HG03439 (cell line): ENCODE measurements around the gene LSM3.
"Not testable (repeated sequence)": the region's sequence is repeated elsewhere in the genome, so short reads cannot be mapped to it uniquely, and the experiment has no call there.

ENCODE experiments used
- ATAC-seq: cut with Tn5 transposase; IDR thresholded peaks from one replicate; pipeline ENCODE4 v1.9.1; 2021; ENCODE audit warnings: mild to moderate bottlenecking, moderate library complexity; ENCODE audit not compliant: unreplicated experiment

The LSM3 gene

DNA sequence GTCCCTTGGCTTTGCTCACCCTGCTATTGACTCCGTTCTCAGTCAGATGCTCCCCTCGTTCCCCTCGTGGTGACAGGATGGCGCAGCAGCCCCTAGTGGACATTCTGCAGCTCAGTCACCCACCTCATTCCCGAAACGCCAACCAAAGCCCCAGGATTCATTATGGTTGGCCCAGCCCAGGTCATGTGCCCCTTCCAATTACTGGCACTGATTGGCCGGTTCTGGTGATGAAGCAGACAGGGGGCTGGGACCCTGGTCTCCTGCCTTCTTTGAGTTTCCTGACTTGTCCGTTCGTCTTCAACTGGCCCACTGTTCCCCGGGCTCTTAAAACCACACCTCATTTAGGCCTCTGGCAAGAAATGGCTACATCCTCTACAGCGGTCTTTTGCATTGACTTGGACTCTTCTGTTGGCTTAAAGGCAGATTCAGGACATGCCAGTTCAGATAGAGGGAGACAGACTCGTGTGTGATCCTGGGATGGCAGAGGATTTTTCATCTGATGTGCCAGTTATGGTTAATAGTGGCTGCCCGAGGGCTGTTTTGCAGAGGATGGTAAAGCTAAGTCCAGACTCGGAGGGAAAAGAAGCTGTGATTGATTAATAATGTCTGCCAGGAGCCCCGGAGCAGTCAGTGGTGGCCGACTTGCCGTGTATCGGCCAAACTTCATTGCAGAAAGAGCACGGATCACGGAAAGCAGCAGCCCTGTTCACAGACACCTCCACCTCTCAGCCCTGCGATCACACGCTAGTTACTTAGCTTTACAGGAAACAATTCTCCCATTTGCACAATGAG lies 37.8 kb downstream of the LSM3 start:
- no peak for ATAC-seq

DNA sequence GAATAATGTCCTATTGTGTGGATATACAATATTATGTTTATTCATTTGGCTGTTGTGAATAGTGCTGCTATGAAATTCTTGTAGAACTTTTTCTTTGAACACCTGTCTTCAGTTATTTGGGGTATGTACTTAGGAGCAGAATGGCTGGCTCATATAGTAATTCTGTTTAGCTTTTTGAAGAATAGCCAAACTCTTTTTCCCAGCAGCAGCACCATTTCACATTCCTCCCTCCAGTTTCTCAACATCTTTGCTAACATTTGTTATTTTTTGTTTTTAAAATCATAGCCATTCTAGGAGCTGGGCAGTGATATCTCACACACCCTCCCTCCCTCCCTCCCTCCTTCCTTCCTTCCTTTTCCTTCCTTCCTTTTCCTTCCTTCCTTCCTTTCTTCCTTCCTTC lies 39.7 kb downstream of the LSM3 start:
- ATAC-seq, result no peak

DNA sequence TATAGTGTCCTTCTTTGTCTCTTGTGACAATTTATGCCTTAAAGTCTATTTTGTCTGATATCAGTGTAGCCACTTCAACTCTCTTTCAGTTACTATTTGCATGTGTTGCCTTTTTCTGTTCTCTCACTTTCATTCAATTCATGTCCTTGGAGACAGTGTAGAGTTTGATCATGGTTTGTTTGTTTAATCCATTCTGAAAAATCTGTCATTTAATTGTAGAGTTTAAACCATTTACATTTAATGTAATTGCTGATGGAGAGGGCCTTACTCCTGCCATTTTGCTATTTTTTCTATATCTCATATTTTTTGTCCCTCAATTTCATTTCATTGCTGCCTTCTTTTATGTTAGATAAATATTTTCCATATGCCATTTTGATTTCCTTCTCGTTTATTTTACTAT lies 42.3 kb downstream of the LSM3 start:
- no peak for ATAC-seq

DNA sequence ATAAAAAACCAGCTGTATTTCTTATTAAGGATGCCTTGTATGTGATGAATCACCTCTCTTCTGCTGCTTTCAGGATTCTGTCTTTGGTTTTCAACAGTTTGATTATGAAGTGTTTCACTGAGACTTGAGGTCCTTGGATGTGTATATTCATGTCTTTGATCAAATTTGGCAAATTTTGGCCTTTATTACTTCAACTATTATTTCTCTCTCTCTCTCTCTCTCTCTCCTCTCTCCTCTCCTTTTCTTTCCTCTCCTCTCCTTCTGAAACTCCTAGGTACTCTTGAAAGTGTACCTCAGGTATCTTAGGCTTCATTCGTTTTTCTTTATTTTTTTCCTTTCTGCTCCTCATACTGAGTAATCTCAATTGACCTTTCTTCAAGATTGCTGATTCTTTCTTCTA lies 43.3 kb downstream of the LSM3 start:
- ATAC-seq, result no peak

DNA sequence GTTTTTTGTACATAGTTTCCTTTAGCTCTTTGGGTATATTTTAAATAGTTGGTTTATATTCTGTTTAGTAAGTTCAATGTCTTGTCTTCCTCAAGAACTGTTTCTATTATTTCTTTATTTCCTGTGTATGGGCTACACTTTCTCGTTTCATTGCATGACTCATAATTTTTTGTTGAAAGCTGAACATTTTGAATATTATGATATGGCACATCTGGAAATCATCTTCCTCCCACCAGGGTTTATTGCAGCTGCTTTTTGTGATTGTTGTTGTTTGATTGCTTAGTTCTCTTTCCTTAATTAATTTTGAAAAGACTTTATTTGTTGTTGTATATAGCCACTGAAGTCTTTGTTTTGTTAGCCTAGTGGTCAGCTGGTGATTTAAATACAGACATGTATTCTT lies 43.8 kb downstream of the LSM3 start:
- no peak for ATAC-seq

DNA sequence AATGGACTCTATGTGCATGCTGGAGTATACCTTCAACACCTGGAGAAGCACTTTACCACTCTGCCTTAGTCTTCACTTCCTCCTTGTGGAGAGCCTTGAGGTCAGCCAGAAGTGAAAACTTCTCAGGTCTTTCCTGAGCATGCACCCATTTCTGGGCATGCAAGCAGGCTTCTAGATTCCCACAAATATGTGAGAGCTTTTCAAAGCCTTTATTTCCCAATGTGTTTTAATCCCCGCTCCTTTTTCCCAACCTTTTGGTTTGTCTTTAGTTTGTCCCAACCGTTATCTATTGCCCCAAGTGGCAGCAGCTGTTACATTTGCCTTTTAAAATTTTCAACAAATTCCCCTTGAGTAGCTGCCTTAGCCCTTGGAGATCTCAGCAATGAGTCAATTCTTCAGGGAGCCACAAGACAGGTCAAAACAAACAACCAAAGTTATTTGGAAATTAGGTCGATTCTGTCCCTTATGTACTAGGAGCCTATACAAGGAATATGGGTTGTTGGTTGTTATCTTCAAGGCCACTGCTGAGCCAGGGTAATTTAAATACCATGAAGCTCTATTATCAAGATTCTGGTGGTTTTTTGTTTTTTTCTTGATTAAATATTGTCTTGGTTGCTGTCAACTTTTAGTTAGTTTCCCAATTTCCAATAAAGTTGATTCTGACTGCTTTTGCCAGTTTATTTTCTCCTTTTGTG lies 44.4 kb downstream of the LSM3 start:
- ATAC-seq, result no peak

DNA sequence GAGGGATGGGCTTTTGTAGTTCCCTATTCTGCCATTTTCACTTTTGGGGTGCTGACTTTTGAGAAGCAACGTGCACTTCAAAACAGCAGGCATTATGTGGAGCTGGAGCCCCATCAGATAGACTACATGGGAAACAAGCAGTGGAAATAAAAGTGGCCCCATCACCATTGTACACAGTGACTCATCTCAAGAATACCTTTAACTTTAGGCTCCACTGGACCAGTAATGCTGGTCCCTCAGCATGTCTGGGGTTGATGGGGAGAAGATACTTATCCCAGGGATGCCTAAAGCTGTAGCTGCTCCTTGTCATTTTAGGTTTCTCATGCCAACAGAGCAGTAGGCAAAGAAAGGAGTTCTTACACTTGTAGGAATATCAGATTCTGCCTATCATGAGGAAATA lies 45.0 kb downstream of the LSM3 start:
- ATAC-seq, result no peak

DNA sequence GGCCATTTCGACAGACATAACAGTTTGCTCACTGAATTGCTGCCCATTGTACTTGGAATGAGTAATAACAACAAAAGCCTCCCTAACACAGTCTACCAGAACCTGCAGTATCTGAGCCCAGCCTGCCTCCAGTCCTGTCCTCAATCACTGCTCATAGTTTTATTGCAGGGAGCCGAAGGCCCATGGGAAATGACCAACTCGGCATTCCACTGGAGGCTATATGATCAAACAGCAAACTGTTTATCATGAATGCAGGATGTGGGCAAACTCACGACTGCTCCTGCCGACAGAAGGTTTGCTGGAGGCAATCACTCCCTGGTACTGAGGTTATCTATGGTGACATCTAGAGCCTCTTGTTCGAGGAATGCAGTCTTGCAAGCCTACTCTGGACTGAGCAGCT lies 46.3 kb downstream of the LSM3 start:
- no peak for ATAC-seq

DNA sequence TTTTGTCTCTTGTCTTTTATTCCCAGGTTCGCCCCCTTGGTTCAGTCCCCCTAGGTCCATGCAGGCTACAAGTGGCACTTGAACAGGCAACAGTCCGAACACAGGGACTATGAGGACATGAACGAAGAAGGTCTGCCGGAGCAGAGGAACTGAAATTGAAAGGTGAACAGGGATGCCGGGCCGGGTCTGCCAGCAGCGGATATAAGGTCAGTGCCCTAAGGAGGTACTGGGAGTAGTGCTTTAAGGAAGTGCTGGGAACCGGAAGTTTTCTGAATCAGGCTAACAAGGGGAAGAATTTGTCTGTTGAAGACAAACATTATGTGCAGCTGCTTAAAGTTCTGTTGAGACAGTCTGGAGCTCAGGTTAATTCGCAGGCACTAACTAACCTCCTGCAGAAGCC lies 46.8 kb downstream of the LSM3 start:
- no peak for ATAC-seq

DNA sequence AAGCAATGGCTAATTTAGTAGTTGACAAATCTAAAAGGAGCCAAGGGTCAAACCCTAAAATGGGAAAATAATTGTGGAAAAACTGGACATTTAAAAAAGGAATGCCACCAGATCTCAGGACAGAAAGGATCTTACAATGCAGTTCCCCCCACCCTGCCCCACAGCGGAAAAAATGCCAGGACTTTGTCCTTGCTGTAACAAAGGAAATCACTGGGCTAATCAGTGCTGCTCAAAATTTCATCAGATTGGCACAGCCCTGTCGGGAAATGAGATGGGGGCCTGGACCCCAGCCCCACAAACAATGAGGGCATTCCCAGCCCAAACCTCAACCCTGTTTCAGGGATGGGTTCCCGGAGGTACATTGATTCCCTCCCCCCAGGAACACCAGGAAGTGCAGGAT lies 47.7 kb downstream of the LSM3 start:
- not testable (repeated sequence) for ATAC-seq

DNA sequence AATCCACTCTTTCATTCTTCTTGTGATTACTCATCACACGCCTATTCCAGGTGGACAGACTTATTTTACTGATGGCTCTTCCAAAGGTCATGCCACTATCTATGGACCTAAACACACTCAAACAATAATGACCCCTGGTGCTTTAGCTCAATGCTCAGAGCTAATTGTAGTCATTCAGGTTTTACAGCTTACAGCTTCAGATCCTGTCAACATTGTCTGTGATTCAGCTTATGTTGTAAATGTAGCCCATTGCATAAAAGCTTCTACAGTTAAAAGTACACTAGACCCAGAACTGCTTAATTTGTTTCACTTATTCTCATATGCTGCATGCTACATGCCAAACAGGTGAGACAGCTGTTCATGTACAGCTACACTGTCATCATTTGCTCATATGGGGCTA lies 49.2 kb downstream of the LSM3 start:
- ATAC-seq, result no peak

DNA sequence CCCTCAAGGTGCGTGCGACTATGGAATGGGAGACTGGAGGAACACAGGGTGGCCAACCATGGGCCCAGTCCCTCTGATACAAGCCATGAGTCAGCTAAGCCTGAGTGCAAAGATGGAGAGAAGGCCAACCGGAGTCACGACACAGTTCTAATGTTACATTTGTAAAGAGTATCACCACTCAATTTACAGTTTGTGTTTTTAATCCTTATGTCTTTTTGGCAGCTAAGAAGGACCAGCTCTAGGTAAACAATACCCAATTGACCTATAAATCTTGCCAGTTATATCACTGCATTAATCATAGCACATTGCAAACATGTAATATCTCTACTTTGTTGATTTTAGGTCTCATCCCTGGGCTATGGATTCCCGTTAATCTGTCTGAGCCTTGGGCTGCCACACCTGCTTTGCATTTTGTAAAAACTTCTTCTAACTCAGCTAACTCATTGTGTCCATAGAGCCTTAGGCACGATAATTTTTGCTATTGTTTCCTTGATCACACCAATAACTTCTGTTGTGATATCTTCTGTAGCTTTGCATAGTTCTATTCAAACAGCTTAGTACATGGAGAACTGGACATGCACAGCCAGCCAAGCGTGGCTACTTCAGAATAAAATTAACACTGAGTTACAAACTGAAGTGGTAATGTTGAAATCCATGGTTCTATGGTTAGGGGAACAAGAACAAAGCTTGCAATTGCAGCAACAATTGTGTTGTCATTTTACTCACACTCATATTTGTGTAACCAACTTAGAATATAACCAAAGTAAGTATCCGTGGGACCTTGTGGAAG lies 50.3 kb downstream of the LSM3 start:
- ATAC-seq, result no peak

DNA sequence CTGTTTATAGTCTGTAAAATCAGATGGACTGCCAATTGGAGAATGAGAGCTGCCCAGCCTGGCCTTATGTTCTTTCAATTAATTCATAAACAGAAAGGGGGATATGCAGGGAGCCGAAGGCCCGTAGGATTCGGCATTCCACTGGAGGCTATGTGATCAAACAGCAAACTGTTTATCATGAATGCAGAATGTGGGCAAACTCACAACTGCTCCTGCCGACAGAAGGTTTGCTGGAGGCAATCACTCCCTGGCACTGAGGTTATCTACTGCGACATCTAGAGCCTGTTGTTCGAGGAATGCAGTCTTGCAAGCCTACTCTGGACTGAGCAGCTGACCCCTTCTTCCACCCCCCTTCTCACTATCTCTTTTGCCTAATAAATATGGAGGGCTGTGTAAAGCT lies 51.1 kb downstream of the LSM3 start:
- not testable (repeated sequence) for ATAC-seq

DNA sequence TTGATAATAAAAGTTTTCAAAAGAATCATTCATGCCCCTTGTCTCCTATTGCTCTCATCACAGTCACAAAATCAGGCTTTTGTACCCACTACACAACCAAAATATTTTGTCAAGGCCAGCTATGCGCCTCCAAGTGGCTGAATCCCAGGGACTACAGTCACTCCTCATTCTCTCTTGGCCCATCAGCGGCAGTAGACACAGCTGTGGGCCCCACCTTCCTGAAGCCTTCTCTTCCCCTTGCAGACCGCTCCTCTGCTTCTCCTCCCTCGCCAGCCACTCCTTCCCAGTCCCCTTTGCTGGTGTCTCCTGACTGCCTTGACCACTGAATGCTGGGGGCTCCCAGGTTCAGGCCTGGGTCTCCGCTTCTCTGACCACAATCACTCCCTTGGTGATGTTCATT lies 52.1 kb downstream of the LSM3 start:
- no peak for ATAC-seq

DNA sequence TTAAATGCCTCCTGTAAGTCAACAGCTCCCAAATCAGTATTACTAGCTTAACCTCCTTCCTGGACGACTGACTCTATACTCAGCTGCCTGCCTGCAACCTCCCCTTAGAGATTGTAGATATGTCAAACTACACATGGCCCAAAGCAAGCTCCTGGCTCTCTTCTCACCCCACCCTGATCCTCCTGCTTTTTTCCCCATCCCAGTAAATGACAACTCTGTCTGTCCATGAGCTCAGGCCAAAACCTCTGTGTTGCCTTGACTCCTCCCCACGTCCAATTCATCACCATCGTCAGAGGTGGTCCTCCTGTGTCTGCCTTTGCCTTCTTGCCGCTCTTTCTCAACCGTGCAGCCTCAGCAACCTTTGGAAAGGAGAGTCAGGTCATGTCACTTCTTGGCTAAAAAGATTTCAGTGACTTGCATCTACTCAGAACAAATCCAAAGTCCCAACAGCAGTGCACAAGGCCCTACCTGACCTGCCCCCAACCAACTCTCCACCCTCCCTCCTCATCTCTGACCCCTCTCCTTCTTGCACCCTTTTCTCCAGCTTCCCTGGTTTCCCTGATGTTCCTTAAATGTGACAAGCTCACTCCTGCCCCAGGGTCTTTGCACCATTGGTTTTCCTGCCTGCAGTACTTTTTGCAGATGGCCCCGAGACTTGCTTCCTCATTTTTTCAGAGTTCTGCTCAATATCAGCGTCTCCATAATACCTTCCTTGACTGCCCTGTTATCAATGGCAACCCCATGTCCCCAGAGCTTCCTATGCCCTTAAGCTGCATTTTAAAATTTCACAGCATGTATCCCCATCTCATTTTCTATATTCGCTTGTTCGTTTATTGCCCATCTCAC lies 52.8 kb downstream of the LSM3 start:
- no peak for ATAC-seq

DNA sequence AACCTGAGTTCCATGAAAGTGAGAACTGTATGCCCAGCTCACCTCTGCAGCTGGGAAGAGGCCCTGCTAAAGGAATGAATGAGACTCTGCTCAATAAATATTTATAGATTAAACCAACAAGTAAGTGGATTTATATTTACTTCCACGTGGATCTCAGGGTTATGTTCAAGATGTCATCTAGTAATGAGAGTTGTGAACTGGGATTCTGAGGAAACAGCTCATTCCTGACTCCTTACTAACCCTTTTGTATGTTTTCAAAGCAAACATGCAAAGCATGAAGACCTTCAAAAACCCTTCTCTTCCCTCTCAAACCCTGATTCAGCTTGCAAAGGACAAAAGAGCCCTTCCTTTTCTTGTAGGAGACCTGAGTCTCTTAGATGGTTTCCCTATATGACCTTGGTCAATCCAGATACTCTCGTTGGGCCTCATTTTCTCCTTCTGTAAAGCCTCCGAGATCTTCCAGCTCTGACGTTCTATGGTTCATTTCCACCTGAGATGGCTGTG lies 53.4 kb downstream of the LSM3 start:
- ATAC-seq, result no peak

DNA sequence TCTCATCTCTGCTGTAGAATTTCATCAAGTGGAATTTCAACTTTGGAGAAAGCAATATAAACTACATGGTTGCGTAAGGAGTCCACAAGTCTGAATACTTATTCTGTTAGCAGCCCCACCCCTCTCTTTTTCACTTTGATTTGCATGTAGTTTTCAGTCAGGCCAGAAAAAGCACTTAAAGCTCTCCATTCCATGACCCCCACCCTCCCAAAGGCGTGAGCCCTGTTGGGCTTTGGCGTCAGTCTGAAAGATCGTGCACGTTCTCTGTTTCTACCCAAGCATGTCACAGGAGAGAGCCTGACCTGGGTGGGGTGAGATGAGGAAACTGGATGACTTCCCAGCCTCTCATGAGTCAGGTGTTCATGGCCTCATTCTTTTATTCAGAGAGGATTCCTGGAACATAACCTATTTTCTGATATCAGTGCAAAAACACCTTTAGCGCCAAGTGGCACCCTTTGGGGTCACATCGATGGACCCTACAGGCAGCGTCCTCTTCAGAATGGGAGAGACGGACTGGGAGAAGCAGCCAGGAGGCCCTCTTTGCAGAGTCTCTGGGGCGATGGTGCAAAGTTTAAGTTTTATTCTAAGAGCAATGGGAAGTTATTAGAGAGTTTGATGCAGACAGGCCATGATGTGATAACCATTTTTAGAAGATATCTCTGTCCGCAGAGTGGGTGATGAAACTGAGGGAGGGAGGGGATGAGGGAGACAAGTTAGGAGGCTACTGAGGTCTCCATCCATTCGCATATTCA lies 55.8 kb downstream of the LSM3 start:
- ATAC-seq, result no peak

DNA sequence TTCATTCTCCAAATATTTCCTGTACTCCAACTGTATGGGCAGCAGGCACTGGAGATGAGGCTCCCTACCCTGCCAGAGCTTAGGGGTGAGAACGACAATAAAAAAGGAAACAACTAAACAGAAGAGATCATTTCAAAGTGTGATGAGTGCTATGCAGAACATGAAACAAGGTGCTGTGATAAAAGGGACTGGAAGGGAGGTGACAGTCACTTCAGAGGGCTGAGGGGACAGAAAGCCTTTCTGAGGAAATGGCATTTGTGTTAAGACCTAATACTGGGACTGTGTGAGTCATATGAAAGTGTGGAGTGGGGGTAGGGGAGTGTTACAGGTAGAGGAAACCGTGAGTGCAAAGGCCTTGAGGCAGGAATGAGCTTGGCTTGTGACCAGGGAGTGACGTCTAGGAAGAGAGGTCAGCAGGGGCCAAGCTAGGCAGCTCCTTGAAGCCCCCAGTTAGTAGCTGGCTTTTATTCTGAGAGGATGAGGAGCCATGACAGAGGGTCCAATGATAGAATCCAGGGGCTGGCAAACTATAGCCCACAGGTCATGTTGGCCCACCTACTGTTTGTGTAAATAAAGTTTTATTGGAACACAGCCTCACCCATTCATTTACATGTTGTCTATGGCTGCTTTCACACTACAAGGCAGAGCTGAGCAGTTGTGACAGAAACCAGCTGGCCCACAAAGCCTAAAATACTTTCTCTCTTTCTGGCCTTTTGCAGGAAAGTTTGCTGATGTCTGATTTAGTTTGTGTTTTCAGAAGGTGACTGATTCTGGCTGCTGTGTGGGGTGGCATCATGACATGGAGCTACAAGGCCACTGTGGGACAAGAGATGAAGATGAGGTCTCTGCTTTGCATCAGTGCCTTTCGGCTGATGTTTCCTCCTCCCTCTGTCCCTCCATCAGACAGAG lies 56.6 kb downstream of the LSM3 start:
- ATAC-seq, result no peak

DNA sequence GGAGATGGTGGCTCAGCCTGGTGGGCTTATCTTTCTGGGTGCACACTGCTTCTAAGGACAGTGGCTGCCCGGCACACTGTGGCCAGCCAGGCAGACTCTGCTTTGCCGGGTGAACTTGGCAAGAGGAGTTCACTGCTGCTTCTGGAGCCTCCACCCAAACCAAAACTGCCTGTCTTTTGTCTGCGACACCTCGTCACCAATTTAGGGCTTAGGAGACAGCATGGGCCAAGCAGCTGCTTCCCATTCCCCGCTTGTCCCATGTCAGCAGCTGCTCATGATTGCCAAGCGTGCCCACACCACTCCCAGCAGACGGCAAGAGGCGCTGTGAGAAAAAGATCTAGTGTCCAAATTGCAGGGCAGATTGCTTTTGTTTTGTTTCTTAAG lies 57.3 kb downstream of the LSM3 start:
- no peak for ATAC-seq
